ENCODE data around the gene FBXO42.

GRCh38 chr1:16292739-16293138 lies 59.5 kb downstream of the FBXO42 start:
- no peak for TF ChIP-seq EZH2 (IDR thresholded peaks at IDR 0.05; ENCODE audit: borderline replicate concordance, low read depth, low read length, severe bottlenecking)
- TF ChIP-seq, protein P1, sequence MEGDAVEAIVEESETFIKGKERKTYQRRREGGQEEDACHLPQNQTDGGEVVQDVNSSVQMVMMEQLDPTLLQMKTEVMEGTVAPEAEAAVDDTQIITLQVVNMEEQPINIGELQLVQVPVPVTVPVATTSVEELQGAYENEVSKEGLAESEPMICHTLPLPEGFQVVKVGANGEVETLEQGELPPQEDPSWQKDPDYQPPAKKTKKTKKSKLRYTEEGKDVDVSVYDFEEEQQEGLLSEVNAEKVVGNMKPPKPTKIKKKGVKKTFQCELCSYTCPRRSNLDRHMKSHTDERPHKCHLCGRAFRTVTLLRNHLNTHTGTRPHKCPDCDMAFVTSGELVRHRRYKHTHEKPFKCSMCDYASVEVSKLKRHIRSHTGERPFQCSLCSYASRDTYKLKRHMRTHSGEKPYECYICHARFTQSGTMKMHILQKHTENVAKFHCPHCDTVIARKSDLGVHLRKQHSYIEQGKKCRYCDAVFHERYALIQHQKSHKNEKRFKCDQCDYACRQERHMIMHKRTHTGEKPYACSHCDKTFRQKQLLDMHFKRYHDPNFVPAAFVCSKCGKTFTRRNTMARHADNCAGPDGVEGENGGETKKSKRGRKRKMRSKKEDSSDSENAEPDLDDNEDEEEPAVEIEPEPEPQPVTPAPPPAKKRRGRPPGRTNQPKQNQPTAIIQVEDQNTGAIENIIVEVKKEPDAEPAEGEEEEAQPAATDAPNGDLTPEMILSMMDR (IDR thresholded peaks at IDR 0.05; ENCODE audit: extremely low read depth in 1 of 2, insufficient read depth in 1 of 2, low read depth in 1 of 2, low read length in 2 of 2) = no peak
- no peak for TF ChIP-seq GATA2 (IDR thresholded peaks at IDR 0.05; ENCODE audit: insufficient read depth, insufficient read length, low read depth, low read length)
- TF ChIP-seq POLR2A (IDR thresholded peaks at IDR 0.05; ENCODE audit: low read depth, low read length) = no peak
- TF ChIP-seq MYC (IDR thresholded peaks at IDR 0.05; ENCODE audit: low read depth, low read length) = no peak
- TF ChIP-seq POLR2AphosphoS5 (IDR thresholded peaks at IDR 0.05; ENCODE audit: insufficient read depth, low read depth, low read length) = no peak
- TF ChIP-seq, protein P2, sequence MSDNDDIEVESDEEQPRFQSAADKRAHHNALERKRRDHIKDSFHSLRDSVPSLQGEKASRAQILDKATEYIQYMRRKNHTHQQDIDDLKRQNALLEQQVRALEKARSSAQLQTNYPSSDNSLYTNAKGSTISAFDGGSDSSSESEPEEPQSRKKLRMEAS (IDR thresholded peaks at IDR 0.05; ENCODE audit: insufficient read depth, insufficient read length) = no peak
- TF ChIP-seq JUN (IDR thresholded peaks at IDR 0.05; ENCODE audit: borderline replicate concordance, insufficient read depth, insufficient read length, low read depth) = no peak

Measured in endothelial cell of umbilical vein (primary cell).